HepG2 (cell line): ENCODE results near the gene CD9. TPM values are rescaled to one million over a fixed set of nuclear protein-coding genes. Genes with fewer than 3 reads are reported as not detected.

Experiments
- ASH2L ChIP-seq: fragments of 300-600, 200-600 bp; sonication (generic); IDR thresholded peaks from 2 replicates; pipeline ENCODE4 v1.7.0; 2017; ENCODE audit warnings: low read depth, mild to moderate bottlenecking, moderate library complexity, mixed read lengths, low read length; ENCODE audit not compliant: insufficient read length
- ETV6 ChIP-seq: sonication (generic); formaldehyde crosslinking; conservative IDR thresholded peaks from 2 replicates; pipeline ENCODE4 v1.4.0; 2020; ENCODE audit warnings: missing genetic modification reagents
- FOXM1 ChIP-seq: sonication (generic); formaldehyde crosslinking; IDR thresholded peaks from 2 replicates; pipeline ENCODE4 v1.5.0; 2020; ENCODE audit warnings: missing genetic modification reagents
- MED1 ChIP-seq: sonication (generic); formaldehyde crosslinking; IDR thresholded peaks from 2 replicates; pipeline ENCODE4 v1.4.0; 2020; ENCODE audit warnings: missing genetic modification reagents
- MXD3 ChIP-seq: IDR thresholded peaks from 2 replicates; pipeline ENCODE4 v1.6.1; 2016; ENCODE audit warnings: mild to moderate bottlenecking, missing biosample characterization, missing genetic modification reagents
- NFE2L1 ChIP-seq: sonication (generic); formaldehyde crosslinking; IDR thresholded peaks from 2 replicates; pipeline ENCODE4 v1.4.0; 2020; ENCODE audit warnings: missing genetic modification reagents, mild to moderate bottlenecking, borderline replicate concordance
- NFE2L2 ChIP-seq: fragments of 150-350 bp; IDR thresholded peaks from 2 replicates; pipeline ENCODE4 v1.6.1; 2014; ENCODE audit warnings: low read length
- NR2F2 ChIP-seq: IDR thresholded peaks from 2 replicates; pipeline ENCODE4 v1.6.1; 2012; ENCODE audit warnings: low read depth, inconsistent platforms, borderline replicate concordance
- PCBP2 ChIP-seq: fragments of 200-400 bp; formaldehyde crosslinking; optimal IDR thresholded peaks from 2 replicates; pipeline ENCODE3; 2018; ENCODE audit warnings: low read length, low read depth; ENCODE audit not compliant: poor library complexity, severe bottlenecking
- SUZ12 ChIP-seq: fragments of 150-350 bp; IDR thresholded peaks from 2 replicates; pipeline ENCODE4 v1.6.1; 2014; ENCODE audit warnings: low read depth, low read length
- TERF1 ChIP-seq: sonication (generic); formaldehyde crosslinking; IDR thresholded peaks from 2 replicates; pipeline ENCODE4 v1.8.0; 2022; ENCODE audit warnings: mild to moderate bottlenecking, missing genetic modification reagents, moderate library complexity
- U2AF1 ChIP-seq: fragments of 200-400 bp; formaldehyde crosslinking; optimal IDR thresholded peaks from 2 replicates; pipeline ENCODE3; 2017; ENCODE audit warnings: mild to moderate bottlenecking, low read depth, low read length
- XBP1 ChIP-seq: sonication (generic); formaldehyde crosslinking; IDR thresholded peaks from 2 replicates; pipeline ENCODE4 v1.5.0; 2020; ENCODE audit warnings: missing genetic modification reagents
- ZNF274 ChIP-seq: sonication (generic); formaldehyde crosslinking; IDR thresholded peaks from 2 replicates; pipeline ENCODE4 v1.5.1; 2020; ENCODE audit warnings: mild to moderate bottlenecking, missing genetic modification reagents
- ZNF484 ChIP-seq: sonication (generic); formaldehyde crosslinking; IDR thresholded peaks from 2 replicates; pipeline ENCODE4 v1.5.1; 2020; ENCODE audit warnings: mild to moderate bottlenecking, low read depth, missing genetic modification reagents, borderline replicate concordance
- ZNF615 ChIP-seq: sonication (generic); formaldehyde crosslinking; IDR thresholded peaks from 2 replicates; pipeline ENCODE4 v1.5.0; 2020; ENCODE audit warnings: mild to moderate bottlenecking, missing genetic modification reagents, borderline replicate concordance
- ZNF639 ChIP-seq: conservative IDR thresholded peaks from 2 replicates; pipeline ENCODE4 v1.6.1; 2018; ENCODE audit warnings: missing genetic modification reagents
- ZNF780A ChIP-seq: sonication (generic); formaldehyde crosslinking; IDR thresholded peaks from 2 replicates; pipeline ENCODE4 v1.8.0; 2022; ENCODE audit warnings: mild to moderate bottlenecking, missing genetic modification reagents, moderate library complexity
- polyA plus RNA-seq, 8 experiments: library from polyadenylated mRNA; depleted of rRNA in 3 of 8; stranded (reverse) in 7 of 8; unstranded in 1 of 8; fragments of >200 nt; fragmentation: Illumina TruSeq in 4 of 8; extraction: Trizol in 4 of 8; gene quantifications; 2 replicates each; pipeline versions ENCODE4 v1.2.1 to v1.2.3, GENCODE V29; 2011 to 2016; ENCODE audit warnings: low read depth in 4 of 8, missing spikeins in 1 of 8, mixed read lengths in 1 of 8; ENCODE audit not compliant: insufficient read depth in 1 of 8
- total RNA-seq, 5 experiments: library from RNA; depleted of rRNA; stranded (reverse); fragments of >200 nt; fragmentation: Illumina TruSeq; extraction: Trizol; gene quantifications; 2 replicates each; pipeline ENCODE4 v1.2.3, GENCODE V29; 2016; ENCODE audit warnings: low read depth in 1 of 5
- TF ChIP-seq, protein P1 (sequence below): sonication (generic); formaldehyde crosslinking; conservative IDR thresholded peaks from 2 replicates; pipeline ENCODE4 v1.8.0; 2022; ENCODE audit warnings: low read depth, missing genetic modification reagents
- TF ChIP-seq, protein P2 (sequence below): sonication (generic); formaldehyde crosslinking; conservative IDR thresholded peaks from 2 replicates; pipeline ENCODE4 v1.4.0; 2020; ENCODE audit warnings: mild to moderate bottlenecking, missing genetic modification reagents, moderate library complexity
- TF ChIP-seq, protein P3 (sequence below): sonication (generic); formaldehyde crosslinking; IDR thresholded peaks from 2 replicates; pipeline ENCODE4 v1.5.0; 2020; ENCODE audit warnings: missing genetic modification reagents

Gene CD9
- total and polyA plus RNA-seq, 2 of the 13 experiments (the other 11 are each of a cell fraction or from before 2014, with no cell fraction given): 5.8 to 38.3 TPM

DNA sequence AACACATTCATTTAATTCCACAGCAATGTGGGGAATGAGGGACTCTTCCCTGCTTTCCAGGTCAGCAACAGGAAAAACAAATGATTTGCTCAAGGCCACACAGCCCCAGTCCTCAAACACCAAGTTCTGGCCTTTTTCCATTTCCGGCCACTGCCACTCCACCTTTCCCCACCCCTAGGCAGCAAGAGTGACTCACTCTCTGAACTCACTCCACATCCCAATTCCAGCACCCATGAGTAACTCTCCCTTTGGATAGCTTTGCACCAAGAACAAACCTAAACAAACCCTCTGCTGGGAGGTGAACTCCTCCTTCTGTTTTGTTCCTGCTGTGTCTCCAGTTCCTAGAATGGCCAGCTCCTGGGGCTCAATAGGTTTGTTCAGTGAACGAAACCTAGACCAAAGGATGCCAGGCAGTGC, 79.9 kb downstream of the CD9 start (continued):
- no peak for TF ChIP-seq ZNF615 (CRISPR knock-in tag)
- no peak for TF ChIP-seq ASH2L
- peak; percentile 53; the same call in 1 of the 2 replicates for TF ChIP-seq ZNF639 (CRISPR knock-in tag)
- TF ChIP-seq, protein P1, sequence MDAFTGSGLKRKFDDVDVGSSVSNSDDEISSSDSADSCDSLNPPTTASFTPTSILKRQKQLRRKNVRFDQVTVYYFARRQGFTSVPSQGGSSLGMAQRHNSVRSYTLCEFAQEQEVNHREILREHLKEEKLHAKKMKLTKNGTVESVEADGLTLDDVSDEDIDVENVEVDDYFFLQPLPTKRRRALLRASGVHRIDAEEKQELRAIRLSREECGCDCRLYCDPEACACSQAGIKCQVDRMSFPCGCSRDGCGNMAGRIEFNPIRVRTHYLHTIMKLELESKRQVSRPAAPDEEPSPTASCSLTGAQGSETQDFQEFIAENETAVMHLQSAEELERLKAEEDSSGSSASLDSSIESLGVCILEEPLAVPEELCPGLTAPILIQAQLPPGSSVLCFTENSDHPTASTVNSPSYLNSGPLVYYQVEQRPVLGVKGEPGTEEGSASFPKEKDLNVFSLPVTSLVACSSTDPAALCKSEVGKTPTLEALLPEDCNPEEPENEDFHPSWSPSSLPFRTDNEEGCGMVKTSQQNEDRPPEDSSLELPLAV: no peak
- TF ChIP-seq MED1 (CRISPR knock-in tag): peak; percentile 95
- no peak for TF ChIP-seq ZNF274 (CRISPR knock-in tag)
- TF ChIP-seq, protein P2, sequence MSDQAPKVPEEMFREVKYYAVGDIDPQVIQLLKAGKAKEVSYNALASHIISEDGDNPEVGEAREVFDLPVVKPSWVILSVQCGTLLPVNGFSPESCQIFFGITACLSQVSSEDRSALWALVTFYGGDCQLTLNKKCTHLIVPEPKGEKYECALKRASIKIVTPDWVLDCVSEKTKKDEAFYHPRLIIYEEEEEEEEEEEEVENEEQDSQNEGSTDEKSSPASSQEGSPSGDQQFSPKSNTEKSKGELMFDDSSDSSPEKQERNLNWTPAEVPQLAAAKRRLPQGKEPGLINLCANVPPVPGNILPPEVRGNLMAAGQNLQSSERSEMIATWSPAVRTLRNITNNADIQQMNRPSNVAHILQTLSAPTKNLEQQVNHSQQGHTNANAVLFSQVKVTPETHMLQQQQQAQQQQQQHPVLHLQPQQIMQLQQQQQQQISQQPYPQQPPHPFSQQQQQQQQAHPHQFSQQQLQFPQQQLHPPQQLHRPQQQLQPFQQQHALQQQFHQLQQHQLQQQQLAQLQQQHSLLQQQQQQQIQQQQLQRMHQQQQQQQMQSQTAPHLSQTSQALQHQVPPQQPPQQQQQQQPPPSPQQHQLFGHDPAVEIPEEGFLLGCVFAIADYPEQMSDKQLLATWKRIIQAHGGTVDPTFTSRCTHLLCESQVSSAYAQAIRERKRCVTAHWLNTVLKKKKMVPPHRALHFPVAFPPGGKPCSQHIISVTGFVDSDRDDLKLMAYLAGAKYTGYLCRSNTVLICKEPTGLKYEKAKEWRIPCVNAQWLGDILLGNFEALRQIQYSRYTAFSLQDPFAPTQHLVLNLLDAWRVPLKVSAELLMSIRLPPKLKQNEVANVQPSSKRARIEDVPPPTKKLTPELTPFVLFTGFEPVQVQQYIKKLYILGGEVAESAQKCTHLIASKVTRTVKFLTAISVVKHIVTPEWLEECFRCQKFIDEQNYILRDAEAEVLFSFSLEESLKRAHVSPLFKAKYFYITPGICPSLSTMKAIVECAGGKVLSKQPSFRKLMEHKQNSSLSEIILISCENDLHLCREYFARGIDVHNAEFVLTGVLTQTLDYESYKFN (CRISPR knock-in tag): peak; percentile 81
- TF ChIP-seq U2AF1: no peak
- no peak for TF ChIP-seq ZNF780A (CRISPR knock-in tag)
- TF ChIP-seq NFE2L2: no peak
- TF ChIP-seq SUZ12: no peak
- TF ChIP-seq TERF1 (CRISPR knock-in tag): no peak
- no peak for TF ChIP-seq MXD3 (CRISPR knock-in tag)
- TF ChIP-seq XBP1 (CRISPR knock-in tag): no peak
- no peak for TF ChIP-seq NR2F2
- no peak for TF ChIP-seq FOXM1 (CRISPR knock-in tag)
- TF ChIP-seq NFE2L1 (CRISPR knock-in tag): no peak
- TF ChIP-seq PCBP2: no peak
- TF ChIP-seq ETV6 (CRISPR knock-in tag): 0 out of 2 replicates have a peak, but pooled peaks have one; percentile 47
- TF ChIP-seq ZNF484: no peak
- TF ChIP-seq, protein P3, sequence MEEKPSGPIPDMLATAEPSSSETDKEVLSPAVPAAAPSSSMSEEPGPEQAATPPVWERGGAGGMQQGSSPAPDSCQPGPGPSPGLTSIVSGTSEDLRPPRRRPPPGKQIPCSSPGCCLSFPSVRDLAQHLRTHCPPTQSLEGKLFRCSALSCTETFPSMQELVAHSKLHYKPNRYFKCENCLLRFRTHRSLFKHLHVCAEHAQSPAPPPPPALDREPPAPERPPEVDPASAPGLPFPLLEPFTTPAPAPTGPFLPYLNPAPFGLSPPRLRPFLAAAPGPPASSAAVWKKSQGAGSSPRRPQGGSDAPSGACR (CRISPR knock-in tag): no peak
